GDM1 (cell line): ENCODE data around the gene TGFBR2.
"Not testable (repeated sequence)": the region's sequence is repeated elsewhere in the genome, so short reads cannot be mapped to it uniquely, and the experiment has no call there.

Experiments
- DNase-seq: peaks from one replicate; lab custom pipeline; 2025; lab: John Stamatoyannopoulos, UW

The TGFBR2 gene

GRCh38 chr3:30657914-30658313 is 51.5 kb downstream of the TGFBR2 start:
- no peak for DNase-seq

- DNase-seq = peak; percentile 37
Observed at GRCh38 chr3:30658328-30659052, 52.1 kb downstream of the TGFBR2 start.

- DNase-seq = no peak
Observed at GRCh38 chr3:30659270-30660130, 53.1 kb downstream of the TGFBR2 start.

GRCh38 chr3:30660136-30660535 is 53.7 kb downstream of the TGFBR2 start:
- DNase-seq = no peak

- no peak for DNase-seq
Observed at GRCh38 chr3:30660656-30661055, 54.3 kb downstream of the TGFBR2 start.

- DNase-seq = no peak
Observed at GRCh38 chr3:30661098-30661873, 54.9 kb downstream of the TGFBR2 start.

GRCh38 chr3:30662836-30663235 is 56.4 kb downstream of the TGFBR2 start:
- no peak for DNase-seq

- no peak for DNase-seq
Observed at GRCh38 chr3:30663533-30664241, 57.3 kb downstream of the TGFBR2 start.

- no peak for DNase-seq
Observed at GRCh38 chr3:30664459-30664858, 58.1 kb downstream of the TGFBR2 start.

- peak; percentile 67 for DNase-seq
Observed at GRCh38 chr3:30664884-30665283, 58.5 kb downstream of the TGFBR2 start.

GRCh38 chr3:30665539-30665938 is 59.1 kb downstream of the TGFBR2 start:
- DNase-seq = no peak

GRCh38 chr3:30666572-30667279 is 60.3 kb downstream of the TGFBR2 start:
- DNase-seq = no peak

- DNase-seq = peak; percentile 25
Observed at GRCh38 chr3:30667280-30667651, 60.9 kb downstream of the TGFBR2 start.

GRCh38 chr3:30668051-30668609 is 61.7 kb downstream of the TGFBR2 start:
- DNase-seq = no peak

- not testable (repeated sequence) for DNase-seq
Observed at GRCh38 chr3:30669360-30669934, 63.0 kb downstream of the TGFBR2 start.

GRCh38 chr3:30670292-30670691 is 63.9 kb downstream of the TGFBR2 start:
- DNase-seq = no peak

- DNase-seq = no peak
Observed at GRCh38 chr3:30671527-30672286, 65.3 kb downstream of the TGFBR2 start.

- DNase-seq = no peak
Observed at GRCh38 chr3:30672287-30672735, 65.9 kb downstream of the TGFBR2 start.

- no peak for DNase-seq
Observed at GRCh38 chr3:30672959-30673358, 66.6 kb downstream of the TGFBR2 start.
